ENCODE results near the gene RNF34.
"Not testable (repeated sequence)": the region's sequence is repeated elsewhere in the genome, so short reads cannot be mapped to it uniquely, and the experiment has no call there.

RNF34 gene, protein sequence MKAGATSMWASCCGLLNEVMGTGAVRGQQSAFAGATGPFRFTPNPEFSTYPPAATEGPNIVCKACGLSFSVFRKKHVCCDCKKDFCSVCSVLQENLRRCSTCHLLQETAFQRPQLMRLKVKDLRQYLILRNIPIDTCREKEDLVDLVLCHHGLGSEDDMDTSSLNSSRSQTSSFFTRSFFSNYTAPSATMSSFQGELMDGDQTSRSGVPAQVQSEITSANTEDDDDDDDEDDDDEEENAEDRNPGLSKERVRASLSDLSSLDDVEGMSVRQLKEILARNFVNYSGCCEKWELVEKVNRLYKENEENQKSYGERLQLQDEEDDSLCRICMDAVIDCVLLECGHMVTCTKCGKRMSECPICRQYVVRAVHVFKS

DNA sequence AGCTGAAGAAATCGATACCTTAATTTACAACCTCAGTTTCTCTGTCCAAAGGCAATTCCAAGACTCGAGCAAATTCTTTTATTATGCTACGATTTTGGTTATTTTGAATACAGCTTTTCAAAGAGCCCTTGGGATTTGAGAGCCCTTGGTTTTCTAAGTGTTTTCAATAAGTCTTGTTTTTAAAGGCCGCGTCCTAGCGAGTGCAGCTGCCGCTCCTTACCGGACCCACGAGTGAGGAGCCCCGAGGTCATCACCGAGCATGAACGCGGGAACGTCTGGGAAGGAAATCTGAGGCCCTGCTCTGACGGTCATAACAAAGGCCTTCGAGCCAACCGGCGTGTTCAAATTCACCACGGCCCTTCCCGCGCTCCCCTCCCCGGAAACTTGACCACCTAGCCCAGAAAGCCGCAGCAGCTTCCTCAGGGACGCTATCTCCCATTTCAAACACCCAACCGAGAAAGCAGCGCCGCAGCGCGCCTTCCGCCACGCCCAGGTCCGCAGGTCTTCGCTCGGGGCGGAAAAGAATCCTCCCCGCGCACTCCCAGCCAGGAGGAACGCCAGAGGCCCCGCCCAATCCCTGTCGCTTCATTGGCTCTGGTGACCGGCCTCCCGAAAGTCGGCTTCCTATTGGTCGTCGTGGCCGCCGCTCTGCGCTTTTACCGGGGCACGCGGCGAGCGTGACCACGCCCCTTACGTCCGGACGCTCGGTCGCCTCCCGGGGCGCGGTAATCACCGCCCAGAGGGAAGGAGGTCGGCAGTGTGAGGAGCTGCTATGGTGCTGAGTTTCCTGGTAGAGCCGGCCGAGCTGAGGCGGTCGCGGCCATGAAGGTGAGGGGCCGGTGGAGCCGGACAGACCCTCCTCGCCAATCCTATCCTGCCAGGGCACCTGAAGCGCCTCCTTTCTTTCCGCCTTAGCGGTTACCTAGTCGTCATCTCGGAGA lies at the start of gene RNF34:
Gene RNF34, plus strand, starts transcription at position 728 of the 941 bp plus-strand sequence. Its CDS starts 95 bp downstream, at position 823.
- DNase-seq, result peak; percentile 98

DNA sequence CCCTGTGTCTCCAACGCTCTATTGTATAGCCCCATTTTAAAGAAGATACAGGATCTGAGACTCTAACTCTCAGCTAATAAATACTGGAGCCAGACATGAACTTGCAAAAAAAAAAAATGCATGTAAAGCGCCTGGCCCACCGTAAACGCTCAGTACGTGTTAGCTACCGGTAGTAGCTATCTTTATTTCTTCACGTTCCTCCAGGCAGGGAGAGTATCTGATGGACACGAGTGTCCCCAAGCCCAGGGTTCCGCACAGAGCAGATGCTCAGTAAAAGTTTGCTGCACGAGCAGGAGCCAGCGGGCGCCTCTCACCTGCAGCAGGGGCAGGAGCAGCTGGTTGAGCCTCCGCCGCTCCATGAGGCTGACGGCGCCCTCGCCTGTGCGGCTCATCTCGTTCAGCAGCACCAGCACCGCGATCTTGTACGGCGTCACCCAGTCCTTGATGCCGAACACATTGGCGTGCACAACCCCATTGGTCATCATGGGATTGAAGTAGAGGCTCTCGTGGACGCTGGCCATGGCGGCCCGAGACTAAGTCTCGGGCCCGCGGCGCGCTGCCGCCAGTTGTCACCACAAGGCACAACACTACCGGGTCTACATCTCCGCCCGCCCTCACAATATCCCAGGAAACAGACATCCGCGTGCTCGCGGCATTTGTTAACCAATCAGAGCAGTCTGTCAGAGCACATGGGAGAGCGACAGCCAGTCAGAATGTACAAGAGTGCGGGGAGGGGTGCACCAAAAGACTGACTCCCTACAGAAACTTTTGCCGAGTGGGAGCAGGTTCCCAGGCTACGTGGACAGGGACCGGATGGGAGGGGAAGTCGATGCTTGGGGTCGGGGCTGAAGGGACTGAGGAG lies 47.9 kb upstream of the RNF34 start, which contains the start of gene ANAPC5:
Gene ANAPC5, minus strand, starts transcription at position 592 of the 862 bp plus-strand sequence. Its CDS starts 71 bp downstream, at position 521.
- DNase-seq, result peak; percentile 98

DNA sequence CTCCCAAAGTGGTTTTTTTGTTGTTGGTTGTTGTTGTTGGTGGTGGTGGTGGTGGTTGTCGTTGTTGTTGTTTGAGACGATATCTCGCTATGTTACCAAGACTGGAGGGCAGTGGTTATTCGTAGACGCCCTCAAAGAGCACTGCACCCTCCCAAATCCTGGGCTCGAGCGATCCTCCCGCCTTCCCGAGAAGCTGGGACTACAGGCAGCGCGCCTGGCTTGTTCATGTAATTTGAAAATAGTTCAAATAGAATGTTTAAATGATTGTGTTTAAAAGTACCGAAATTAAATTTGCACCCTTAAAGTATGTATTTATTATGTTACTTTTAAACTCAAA lies 47.3 kb upstream of the RNF34 start:
- DNase-seq, result no peak

DNA sequence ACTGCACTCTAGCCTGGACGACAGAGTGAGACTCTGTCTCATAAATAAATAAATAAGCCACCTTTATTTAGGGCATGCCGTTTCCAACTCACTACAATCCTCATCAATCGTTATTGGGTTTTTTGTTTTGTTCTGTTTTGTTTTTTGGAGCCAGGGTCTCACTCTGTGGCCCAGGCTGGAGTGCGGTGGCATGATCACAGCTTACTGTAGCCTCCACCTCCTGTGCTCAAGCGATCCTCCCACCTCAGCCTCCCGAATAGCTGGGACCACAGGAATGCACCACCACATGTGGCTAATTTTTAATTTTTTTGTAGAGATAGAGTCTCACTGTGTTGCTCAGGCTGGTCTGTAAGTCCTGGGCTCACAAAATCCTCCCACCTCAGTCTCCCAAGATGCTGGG lies 44.1 kb upstream of the RNF34 start:
- no peak for DNase-seq

DNA sequence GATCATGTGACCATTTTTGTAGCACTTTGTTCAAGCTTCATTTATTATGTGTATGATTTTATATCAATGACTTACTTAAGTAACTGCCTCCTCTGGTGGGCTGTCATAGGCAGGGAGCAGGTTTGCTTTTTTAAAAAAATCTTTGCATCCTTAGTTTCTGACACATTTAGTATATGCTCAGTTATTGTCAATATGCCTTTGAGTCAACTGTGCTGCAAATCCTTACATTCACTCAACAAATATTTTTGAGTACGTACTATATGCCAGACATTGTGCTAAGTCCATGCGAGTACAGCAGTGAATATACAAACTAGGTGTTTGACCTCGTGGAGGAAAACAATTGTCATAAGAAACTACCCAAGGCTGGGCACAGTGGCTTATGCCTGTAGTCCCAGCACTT lies 43.3 kb upstream of the RNF34 start:
- DNase-seq, result no peak

DNA sequence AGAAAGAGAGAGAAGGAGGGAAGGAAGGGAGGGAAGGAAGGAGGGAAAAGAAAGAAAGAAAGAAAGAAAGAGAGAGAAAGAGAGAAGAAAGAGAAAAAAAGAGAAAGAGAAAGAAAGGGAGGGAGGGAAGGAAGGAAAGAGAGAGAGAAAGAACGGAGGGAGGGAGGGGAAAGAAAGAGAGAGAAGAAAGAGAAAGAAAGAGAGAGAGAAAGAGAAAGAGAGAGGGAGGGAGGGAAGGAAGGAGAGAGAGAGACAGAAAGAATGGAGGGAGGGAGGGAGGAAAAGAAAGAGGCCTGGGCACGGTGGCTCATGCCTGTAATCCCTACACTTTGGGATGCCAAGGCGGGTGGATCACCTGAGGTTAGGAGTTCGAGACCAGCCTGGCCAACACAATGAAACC lies 42.6 kb upstream of the RNF34 start:
- no peak for DNase-seq

DNA sequence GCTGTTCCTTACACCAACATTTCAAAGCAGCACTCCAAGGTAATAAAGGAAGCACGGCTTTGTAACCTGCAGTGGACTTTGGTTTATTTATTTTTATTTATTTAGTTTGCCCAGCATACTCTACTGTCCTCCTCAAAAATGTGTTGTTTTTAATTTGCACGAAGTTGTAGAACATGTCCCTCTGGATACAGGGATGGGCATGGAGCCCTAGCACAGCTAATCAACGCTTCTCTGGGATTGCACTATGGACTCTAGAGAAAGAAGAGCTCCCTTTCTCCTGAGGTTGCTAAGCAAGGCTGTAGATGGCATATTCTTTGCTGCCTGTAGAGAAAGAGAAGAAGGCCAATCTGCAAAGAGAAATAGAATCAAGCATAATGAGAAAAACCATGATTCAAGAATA lies 41.8 kb upstream of the RNF34 start:
- DNase-seq, result no peak

DNA sequence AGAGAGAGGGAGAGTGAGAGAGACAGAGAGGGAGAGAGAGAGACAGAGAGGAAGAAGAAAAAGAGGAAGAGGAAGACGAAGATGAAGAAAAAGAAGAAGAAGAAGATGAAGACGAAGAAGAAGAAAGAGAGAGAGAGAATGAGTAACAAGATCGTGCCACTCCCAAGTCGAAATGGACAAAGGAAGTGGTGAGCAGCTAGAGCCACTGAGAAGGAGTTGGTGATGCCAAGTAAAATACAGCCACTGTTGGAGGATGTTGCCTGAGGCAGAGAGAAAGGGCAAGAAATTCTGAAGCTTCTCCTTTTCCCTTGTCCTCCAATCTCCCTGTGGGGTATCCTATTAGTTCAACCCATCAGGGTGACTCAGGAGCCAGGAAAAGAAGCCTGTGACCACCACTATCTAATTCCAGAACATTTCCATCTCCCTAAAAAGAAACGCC lies 35.2 kb upstream of the RNF34 start:
- no peak for DNase-seq

DNA sequence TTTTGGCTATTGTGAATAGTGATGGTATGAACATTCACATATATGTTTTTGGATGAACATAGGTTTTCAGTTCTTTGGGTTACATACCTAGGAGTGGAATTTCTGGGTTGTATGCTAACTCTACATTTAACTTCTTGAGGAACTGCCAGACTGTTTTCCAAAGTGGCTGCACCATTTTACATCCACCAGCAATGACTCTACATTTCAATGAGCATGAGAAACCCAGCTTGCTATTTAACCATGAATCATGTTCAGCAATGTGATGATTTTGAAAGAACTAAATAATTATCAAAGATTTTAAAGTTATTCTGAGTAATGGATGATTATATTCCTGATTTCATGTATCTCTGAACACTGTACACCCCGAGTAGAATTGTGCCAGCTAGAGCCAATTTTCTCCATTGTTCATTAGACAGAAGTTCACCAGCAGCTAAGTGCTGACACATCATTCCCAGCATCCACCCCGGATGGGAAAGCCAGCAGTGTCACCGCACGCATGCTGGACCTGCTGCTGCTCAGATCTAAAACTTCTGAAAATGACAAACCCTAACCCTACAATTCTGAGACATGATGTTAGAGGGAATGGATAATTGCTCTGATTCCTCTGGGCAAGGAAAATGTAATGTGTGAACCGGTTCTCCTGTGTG lies 34.4 kb upstream of the RNF34 start:
- DNase-seq, result no peak

DNA sequence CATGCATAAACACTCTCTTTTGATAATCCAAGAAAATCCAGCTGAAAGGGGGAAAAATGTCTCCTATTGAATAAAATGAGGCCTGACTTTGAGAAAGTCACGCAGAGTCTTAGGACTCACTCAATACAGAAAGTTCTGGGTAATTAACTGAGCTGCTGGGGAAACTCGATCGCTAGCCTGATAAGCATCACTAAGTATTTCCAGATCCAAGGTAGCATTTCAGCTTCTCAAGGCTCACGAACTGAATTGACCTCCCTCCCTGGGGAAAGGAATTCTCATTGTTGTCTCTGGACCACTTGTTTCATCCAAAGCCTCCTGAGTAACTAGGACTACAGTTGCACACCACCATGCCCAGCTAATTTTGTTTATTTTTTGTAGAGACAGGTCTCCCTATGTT lies 33.9 kb upstream of the RNF34 start:
- no peak for DNase-seq

DNA sequence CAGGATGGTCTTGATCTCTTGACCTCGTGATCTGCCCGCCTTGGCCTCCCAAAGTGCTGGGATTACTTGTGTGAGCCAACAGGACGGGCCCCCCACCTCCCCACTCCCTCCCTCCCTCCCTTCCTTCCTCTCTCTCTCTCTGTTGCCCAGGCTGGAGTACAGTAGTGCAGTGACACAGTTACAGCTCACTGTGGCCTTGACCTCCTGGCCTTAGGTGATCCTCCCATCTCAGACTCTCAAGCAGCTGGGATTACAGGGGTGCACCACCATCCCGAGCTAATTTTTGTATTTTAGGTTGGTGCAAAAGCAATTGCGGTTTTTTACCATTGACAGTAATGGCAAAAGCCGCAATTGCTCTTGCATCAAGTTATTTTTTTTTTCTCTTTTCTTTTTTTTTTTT lies 28.5 kb upstream of the RNF34 start:
- no peak for DNase-seq

DNA sequence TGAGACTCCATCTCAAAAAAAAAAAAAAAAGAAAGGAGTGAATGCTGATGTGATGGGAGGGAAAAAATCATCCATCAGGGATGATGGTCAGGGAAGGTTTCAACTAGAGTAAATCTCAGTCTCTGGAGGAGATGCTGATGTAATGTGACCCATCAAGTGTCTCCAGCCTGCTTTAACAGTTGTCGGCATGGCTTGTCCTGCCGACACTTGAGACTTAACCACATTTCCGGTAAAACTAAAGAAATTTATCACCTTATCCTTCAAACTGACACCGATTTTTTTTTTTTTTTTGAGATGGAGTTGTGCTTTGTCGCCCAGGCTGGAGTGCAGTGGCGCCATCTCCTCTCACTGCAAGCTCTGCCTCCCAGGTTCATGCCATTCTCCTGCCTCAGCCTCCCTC lies 26.2 kb upstream of the RNF34 start:
- DNase-seq, result no peak

DNA sequence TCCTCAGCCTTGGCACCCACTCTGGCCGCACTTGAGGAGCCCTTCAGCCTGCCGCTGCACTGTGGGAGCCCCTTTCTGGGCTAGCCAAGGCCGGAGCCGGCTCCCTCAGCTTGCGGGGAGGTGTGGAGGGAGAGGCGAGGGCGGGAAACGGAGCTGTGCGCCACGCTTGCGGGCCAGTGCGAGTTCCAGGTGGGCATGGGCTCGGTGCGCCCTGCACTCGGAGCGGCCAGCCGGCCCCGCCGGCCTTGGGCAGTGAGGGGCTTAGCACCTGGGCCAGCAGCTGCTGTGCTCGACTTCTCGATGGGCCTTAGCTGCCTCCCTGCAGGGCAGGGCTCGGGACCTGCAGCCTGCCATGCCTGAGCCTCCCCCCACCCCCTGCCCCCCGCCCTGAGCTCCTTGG lies 25.6 kb upstream of the RNF34 start:
- DNase-seq, result not testable (repeated sequence)

DNA sequence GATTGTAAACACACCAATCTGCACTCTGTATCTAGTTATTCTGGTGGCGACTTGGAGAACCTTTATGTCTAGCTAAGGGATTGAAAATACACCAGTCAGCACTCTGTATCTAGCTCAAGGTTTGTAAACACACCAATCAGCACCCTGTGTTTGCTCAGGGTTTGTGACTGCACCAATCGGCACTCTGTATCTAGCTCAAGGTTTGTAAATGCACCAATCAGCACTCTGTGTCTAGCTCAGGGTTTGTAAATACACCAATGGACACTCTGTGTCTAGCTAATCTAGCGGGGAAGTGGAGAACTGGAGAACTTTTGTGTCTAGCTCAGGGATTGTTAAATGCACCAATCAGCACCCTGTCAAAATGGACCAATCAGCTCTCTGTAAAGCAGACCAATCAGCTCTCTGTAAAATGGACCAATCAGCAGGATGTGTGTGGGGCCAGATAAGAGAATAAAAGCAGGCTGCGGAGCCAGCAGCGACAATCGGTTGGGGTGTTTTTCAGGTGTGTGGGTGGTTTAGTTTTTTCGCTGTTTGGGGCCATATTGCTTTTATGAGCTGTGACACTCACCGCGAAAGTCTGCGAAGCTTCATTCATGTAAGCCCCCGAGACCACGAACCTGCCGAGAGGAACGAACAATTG lies 24.9 kb upstream of the RNF34 start:
- not testable (repeated sequence) for DNase-seq

DNA sequence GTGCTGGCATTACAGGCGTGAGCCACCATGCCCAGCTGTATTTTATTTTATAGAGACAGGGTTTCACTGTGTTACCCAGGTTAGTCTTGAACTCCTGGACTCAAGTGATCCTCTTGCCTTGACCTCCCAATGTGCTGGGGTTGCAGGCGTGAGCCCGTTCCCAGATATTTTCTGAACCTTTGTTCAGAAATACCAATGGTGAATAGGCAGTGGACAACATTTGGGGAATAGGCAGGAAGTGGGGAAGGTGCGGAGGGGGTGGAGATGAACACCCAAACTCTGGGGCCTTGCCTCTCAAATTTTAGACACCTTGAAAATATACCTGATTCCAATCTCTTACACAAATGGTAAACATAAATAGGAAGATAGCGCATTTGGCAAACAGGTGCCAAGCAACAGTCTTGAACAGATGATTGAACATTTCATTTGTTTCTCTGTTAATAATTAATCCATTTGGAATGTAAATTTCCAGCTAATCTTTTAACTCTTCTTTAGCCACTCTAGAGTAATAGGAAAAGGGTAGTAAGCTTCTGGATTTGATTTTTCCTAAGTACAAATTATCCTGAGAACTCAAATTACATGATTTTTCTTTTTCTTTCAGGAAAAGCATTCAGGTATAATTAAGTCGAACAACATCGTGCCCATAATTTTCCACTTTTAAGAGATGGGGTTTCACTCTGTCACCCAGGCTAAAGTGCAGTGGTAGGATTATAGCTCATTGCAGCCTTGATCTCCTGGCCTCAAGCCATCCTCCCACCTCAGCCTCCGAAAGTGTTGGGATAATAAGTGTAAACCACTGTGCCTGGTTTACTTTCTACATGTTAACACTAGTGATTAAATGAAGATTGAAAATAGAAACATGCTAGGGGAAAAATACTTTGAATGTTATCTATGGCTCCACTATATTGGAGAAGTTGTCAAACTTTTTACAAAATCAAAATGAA lies 22.9 kb upstream of the RNF34 start:
- no peak for DNase-seq

DNA sequence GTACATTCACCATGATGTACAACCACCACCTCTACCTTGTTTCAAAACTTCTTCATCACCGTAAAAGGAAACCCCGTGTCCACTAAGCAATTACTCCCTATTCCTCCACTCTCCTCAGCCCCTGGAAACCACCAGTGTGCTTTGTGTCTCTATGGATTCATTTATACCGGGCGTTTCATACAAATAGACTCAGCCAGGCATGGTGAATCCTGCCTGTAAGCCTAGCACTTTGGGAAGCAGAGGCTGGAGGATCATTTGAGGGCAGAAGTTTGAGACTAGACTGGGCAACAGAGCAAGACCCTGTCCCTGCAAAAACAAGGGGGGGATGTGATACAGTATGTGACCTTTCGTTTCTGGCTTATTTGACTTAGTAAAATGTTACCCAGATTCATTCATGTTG lies 21.2 kb upstream of the RNF34 start:
- DNase-seq, result no peak

DNA sequence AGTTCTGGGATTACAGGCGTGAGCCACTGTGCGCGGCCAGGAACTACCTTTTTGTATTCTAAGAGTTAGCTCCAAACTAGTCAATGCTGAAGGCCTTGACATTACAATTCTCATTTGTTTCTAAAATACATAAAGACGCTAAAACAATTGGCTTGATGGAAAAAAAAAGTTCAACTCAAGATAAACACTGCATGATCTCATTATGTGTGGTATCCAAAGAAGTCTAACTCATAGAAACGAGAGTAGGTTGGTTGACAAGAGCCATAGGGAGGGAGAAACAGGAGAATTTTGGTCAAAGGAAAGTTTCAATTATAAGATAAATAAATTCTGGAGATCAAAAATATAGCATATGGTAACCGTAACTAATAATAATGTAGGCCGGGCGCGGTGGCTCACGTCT lies 20.0 kb upstream of the RNF34 start:
- no peak for DNase-seq

DNA sequence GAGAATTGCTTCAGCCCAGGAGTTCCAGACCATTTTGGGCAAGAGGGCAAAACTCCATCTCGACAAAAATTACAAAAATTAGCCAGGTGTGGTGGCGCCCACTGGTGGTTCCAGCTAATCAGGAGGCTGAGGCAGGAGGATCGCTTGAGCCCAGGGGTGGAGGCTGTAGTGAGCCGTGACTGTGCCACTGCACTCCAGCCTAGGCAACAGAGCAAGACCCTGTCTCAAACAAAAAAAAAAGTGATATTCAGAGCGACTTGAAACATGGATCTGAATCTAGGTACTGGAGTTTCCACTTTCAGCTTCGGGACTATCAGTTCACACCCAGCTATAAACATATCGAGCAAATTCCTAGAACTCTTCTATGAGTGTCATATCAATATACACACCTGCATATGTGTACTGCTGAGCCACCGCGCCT lies 16.3 kb upstream of the RNF34 start:
- DNase-seq, result no peak

DNA sequence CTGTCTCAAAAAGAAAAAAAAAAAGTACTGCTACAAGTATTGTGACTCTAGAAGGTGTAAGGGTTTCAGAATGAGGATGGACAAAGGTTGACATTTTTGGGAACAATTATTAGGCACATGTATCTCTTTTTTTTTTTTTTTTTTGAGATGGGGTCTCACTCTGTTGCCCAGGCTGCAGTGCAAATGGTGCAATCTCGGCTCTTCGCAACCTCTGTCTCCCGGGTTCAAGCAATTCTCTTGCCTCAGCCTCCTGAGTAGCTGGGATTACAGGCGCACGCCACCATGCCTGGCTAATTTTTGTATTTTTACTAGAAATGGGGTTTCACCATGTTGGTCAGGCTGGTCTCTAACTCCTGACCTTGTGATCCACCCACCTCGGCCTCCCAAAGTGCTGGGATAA lies 15.0 kb upstream of the RNF34 start:
- not testable (repeated sequence) for DNase-seq

DNA sequence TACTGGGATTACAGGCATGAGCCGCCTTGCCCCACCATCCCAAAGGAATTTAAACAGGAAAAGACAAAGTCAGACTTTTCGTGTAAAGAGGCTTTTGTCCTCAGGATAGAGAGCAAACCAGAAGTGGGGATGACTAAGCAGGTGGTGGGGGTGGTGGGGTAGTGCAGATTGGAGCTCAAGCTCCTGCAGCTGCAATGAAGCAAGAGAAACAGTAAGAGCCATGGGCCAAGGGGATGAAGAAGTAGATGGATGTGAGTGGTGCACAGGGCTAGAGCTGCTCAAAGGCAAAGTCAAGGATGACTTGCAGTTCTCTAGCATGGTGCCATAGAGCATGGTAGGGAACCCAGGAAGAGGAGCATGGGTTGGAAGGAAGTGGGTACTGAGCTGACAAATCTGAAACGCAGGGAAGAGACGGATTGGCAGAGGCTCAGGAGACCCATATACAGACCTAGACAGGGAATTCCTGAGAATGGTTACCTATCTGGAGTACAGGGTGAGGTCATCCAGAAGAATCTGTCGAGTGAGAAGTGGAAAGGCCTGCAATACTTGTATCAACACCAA lies 11.4 kb upstream of the RNF34 start:
- no peak for DNase-seq
